GM23338 (cell line): Measurements from ENCODE around the gene NOP16. TPM values are rescaled to one million over a fixed set of nuclear protein-coding genes. Genes with fewer than 3 reads are reported as not detected.

Experiments
- ATAC-seq: fragments of 200-7000 bp; cut with Tn5 transposase; 3 replicates; pipeline ENCODE4 v1.9.1; 2020
- DNase-seq: peaks from one replicate; pipeline ENCODE4 v3.0.0-alpha.2; 2015; ENCODE audit warnings: low spot score
- H2AFZ ChIP-seq: fragments of 200-600 bp; sonication (generic); 2 replicates; pipeline ENCODE4 v1.8.0; 2016; ENCODE audit warnings: antibody characterized with exemption, mild to moderate bottlenecking, moderate library complexity
- H3F3A ChIP-seq: fragments of 200-600 bp; sonication (generic); replicated peaks from 2 replicates; pipeline ENCODE4 v1.8.0; 2017; ENCODE audit warnings: antibody characterized with exemption, mixed run types, low read depth
- H3K27ac ChIP-seq: fragments of 200-600 bp; sonication (generic); 2 replicates; pipeline ENCODE4 v1.6.1; 2016; ENCODE audit warnings: low read depth
- H3K27me3 ChIP-seq: fragments of 200-600 bp; sonication (generic); 2 replicates; pipeline ENCODE4 v1.8.0; 2016; ENCODE audit warnings: mild to moderate bottlenecking, mixed run types, moderate library complexity; ENCODE audit not compliant: insufficient read depth
- H3K36me3 ChIP-seq: fragments of 200-600 bp; sonication (generic); 2 replicates; pipeline ENCODE4 v1.8.0; 2016; ENCODE audit warnings: mild to moderate bottlenecking; ENCODE audit not compliant: insufficient read depth
- H3K4me1 ChIP-seq: fragments of 200-600 bp; sonication (generic); 2 replicates; pipeline ENCODE4 v1.8.0; 2016; ENCODE audit warnings: mild to moderate bottlenecking, moderate library complexity; ENCODE audit not compliant: insufficient read depth
- H3K4me2 ChIP-seq: fragments of 200-600 bp; sonication (generic); 2 replicates; pipeline ENCODE4 v1.7.1; 2017; ENCODE audit warnings: mixed run types
- H3K4me3 ChIP-seq: fragments of 200-600 bp; sonication (generic); 2 replicates; pipeline ENCODE4 v1.6.1; 2016; ENCODE audit warnings: mixed run types
- H3K79me2 ChIP-seq: fragments of 200-600 bp; sonication (generic); replicated peaks from 2 replicates; pipeline ENCODE4 v1.8.0; 2017; ENCODE audit warnings: mild to moderate bottlenecking; ENCODE audit not compliant: insufficient read depth
- H3K9me2 ChIP-seq: fragments of 200-600 bp; sonication (generic); 2 replicates; pipeline ENCODE4 v1.8.0; 2017; ENCODE audit not compliant: insufficient read depth
- H4K20me1 ChIP-seq: fragments of 200-600 bp; sonication (generic); replicated peaks from 2 replicates; pipeline ENCODE4 v1.8.0; 2017; ENCODE audit warnings: mild to moderate bottlenecking; ENCODE audit not compliant: insufficient read depth
- H3K27ac Mint-ChIP-seq: 2 replicates; pipeline ENCODE4 v1.8.0; 2020; ENCODE audit warnings: inconsistent platforms, mild to moderate bottlenecking, moderate library complexity, mixed read lengths
- H3K27me3 Mint-ChIP-seq: 3 replicates; pipeline ENCODE4 v1.8.0; 2022; ENCODE audit warnings: low read depth, mild to moderate bottlenecking, moderate library complexity, mixed read lengths, inconsistent platforms; ENCODE audit not compliant: insufficient read depth, poor library complexity
- H3K36me3 Mint-ChIP-seq: 3 replicates; pipeline ENCODE4 v1.8.0; 2021; ENCODE audit warnings: low read depth, mild to moderate bottlenecking, inconsistent platforms, moderate library complexity, mixed read lengths
- H3K4me1 Mint-ChIP-seq: 3 replicates; pipeline ENCODE4 v1.8.0; 2020; ENCODE audit warnings: mild to moderate bottlenecking, inconsistent platforms, mixed read lengths
- H3K4me3 Mint-ChIP-seq: 3 replicates; pipeline ENCODE4 v1.8.0; 2021; ENCODE audit warnings: moderate library complexity, mild to moderate bottlenecking, inconsistent platforms, mixed read lengths
- H3K9me3 Mint-ChIP-seq: 3 replicates; pipeline ENCODE4 v1.8.0; 2020; ENCODE audit warnings: moderate library complexity, mild to moderate bottlenecking, inconsistent platforms, mixed read lengths
- CREB1 ChIP-seq: fragments of 250-450 bp; sonication (Bioruptor Pico); IDR thresholded peaks from 2 replicates; pipeline ENCODE4 v1.5.0; 2020; ENCODE audit warnings: low read depth, mild to moderate bottlenecking, moderate library complexity
- EZH2 ChIP-seq: fragments of 200-600 bp; sonication (generic); IDR thresholded peaks from one replicate; pipeline ENCODE4 v1.8.0; 2017; ENCODE audit warnings: antibody characterized with exemption, mild to moderate bottlenecking, low read depth; ENCODE audit not compliant: unreplicated experiment
- EZH2phosphoT487 ChIP-seq: fragments of 200-600 bp; sonication (generic); IDR thresholded peaks from one replicate; pipeline ENCODE4 v1.8.1; 2018; ENCODE audit warnings: antibody characterized with exemption; ENCODE audit not compliant: unreplicated experiment
- NANOG ChIP-seq: IDR thresholded peaks from 2 replicates; pipeline ENCODE4 v1.6.1; 2016; ENCODE audit warnings: antibody characterized with exemption, borderline replicate concordance
- POLR2AphosphoS5 ChIP-seq: IDR thresholded peaks from 2 replicates; pipeline ENCODE4 v1.6.1; 2016; ENCODE audit warnings: antibody characterized with exemption, low read depth
- ZNF114 ChIP-seq: fragments of 250-450 bp; sonication (Bioruptor Pico); IDR thresholded peaks from 2 replicates; pipeline ENCODE4 v1.5.0; 2020; ENCODE audit warnings: mild to moderate bottlenecking, moderate library complexity
- ZNF331 ChIP-seq: fragments of 250-450 bp; sonication (Bioruptor Pico); IDR thresholded peaks from 2 replicates; pipeline ENCODE4 v1.5.0; 2020; ENCODE audit warnings: low read depth, mild to moderate bottlenecking, moderate library complexity
- long read RNA-seq: library from polyadenylated mRNA; unstranded; transcript quantifications from one replicate; pipeline ENCODE4 v2.0.0, GENCODE V29; 2020; ENCODE audit not compliant: unreplicated experiment
- polyA plus RNA-seq: library from polyadenylated mRNA; unstranded; fragments of >200 nt; fragmentation: Nextera tagmentation; extraction: Ambion mirVana; gene quantifications from 2 replicates; pipeline ENCODE4 v1.2.1, GENCODE V29; 2016
- total RNA-seq: library from RNA; depleted of rRNA; stranded (reverse); fragments of >200 nt; shearing (Covaris generic); gene quantifications from 2 replicates; pipeline ENCODE4 v1.2.3, GENCODE V29; 2014; rRNA removed
- TF ChIP-seq, protein P1 (sequence below), 2 experiments: fragments of 200-600 bp in 1 of 2; sonication (generic) in 1 of 2; conservative IDR thresholded peaks; 2 replicates each; pipeline versions ENCODE4 v1.5.1 to v1.6.1; 2016 to 2017; ENCODE audit warnings: antibody characterized with exemption in 2 of 2, low read depth in 2 of 2, mild to moderate bottlenecking in 2 of 2, moderate library complexity in 1 of 2
- TF ChIP-seq, protein P2 (sequence below): IDR thresholded peaks from one replicate; pipeline ENCODE4 v1.6.1; 2018; ENCODE audit warnings: antibody characterized with exemption; ENCODE audit not compliant: unreplicated experiment

NOP16 gene, protein sequence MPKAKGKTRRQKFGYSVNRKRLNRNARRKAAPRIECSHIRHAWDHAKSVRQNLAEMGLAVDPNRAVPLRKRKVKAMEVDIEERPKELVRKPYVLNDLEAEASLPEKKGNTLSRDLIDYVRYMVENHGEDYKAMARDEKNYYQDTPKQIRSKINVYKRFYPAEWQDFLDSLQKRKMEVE
- total RNA-seq (43.4 and 44.3 TPM in 2 replicates), polyA plus RNA-seq (181 and 193 TPM in 2 replicates)
- long read RNA-seq, transcript NOP16-207 (5 exons, 1,258 nt) = major isoform, 53 of 84 reads
- long read RNA-seq, transcript NOP16-211 (5 exons, 954 nt) = minor isoform, 15 of 84 reads
- long read RNA-seq, partial matches to known transcripts = 2 of 84 reads
- long read RNA-seq, other reads (novel, unspliced or antisense) = 6 of 84 reads

DNA sequence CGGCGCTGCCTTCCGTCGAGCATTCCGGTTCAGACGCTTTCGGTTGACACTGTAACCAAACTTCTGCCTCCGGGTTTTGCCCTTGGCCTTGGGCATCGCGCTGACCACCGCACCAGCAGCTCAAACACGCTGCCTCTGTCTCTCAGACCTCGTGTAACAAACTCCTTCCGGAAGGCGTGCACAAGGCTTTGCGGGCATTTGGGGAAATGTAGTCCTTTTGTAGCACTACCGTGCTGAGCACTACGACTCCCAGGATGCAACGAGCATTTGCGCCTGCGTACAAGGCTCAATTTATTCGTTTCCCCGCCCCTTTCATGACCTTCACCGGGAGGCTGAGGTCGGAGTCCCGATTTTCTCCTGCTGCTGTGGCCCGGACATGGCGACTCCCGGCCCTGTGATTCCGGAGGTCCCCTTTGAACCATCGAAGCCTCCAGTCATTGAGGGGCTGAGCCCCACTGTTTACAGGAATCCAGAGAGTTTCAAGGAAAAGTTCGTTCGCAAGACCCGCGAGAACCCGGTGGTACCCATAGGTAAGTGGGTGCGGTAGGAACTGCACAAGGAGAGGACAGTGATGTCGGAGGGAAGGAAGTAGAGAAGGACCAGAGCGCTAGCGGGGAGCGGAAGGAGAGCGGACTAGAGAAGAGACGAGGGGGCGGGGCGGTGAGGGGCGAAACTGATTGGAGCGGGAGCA is at the start of gene NOP16, which contains the start of gene HIGD2A:
Gene NOP16, minus strand, starts transcription at position 155 of the 691 bp plus-strand sequence. Its CDS starts 59 bp downstream, at position 96.
Gene HIGD2A, plus strand, starts transcription at position 308 of the 691 bp plus-strand sequence. Its CDS starts 69 bp downstream, at position 377.
- H4K20me1 ChIP-seq = peaks cover 15% of the 10 kb centered on the region
- peak within 1 kb of the TSS; percentile 61; the same call in 1 of the 2 replicates for H2AFZ ChIP-seq
- peak; percentile 41; the same call in 1 of the 2 replicates for TF ChIP-seq NANOG
- TF ChIP-seq, protein P1, sequence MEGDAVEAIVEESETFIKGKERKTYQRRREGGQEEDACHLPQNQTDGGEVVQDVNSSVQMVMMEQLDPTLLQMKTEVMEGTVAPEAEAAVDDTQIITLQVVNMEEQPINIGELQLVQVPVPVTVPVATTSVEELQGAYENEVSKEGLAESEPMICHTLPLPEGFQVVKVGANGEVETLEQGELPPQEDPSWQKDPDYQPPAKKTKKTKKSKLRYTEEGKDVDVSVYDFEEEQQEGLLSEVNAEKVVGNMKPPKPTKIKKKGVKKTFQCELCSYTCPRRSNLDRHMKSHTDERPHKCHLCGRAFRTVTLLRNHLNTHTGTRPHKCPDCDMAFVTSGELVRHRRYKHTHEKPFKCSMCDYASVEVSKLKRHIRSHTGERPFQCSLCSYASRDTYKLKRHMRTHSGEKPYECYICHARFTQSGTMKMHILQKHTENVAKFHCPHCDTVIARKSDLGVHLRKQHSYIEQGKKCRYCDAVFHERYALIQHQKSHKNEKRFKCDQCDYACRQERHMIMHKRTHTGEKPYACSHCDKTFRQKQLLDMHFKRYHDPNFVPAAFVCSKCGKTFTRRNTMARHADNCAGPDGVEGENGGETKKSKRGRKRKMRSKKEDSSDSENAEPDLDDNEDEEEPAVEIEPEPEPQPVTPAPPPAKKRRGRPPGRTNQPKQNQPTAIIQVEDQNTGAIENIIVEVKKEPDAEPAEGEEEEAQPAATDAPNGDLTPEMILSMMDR (conservative IDR thresholded peaks at IDR 0.05; ENCODE audit: low read depth in 2 of 2) = 0 out of 4 replicates have a peak, but pooled peaks of 1 of the 2 experiments have one; percentile 1
- peak; percentile 69 for TF ChIP-seq CREB1
- peak; percentile 94 for TF ChIP-seq POLR2AphosphoS5
- TF ChIP-seq ZNF114 (CRISPR knock-in tag) = peak; percentile 76; the same call in 1 of the 2 replicates
- no peak for TF ChIP-seq EZH2phosphoT487
- no peak for TF ChIP-seq ZNF331 (CRISPR knock-in tag)
- H3K4me2 ChIP-seq = peak within 1 kb of the TSS; percentile 96
- peak within 1 kb of the TSS; percentile 67 for H3K4me3 ChIP-seq
- H3K27ac Mint-ChIP-seq = peak within 1 kb of the TSS; percentile 100
- peaks cover 18% of the 10 kb centered on the region; the same call in 1 of the 2 replicates for H3F3A ChIP-seq
- no peaks in the 10 kb centered on the region for H3K27me3 ChIP-seq
- peaks cover 16% of the 10 kb centered on the region for H3K4me1 Mint-ChIP-seq
- H3K9me3 Mint-ChIP-seq = no peaks in the 10 kb centered on the region; the same call in 2 of the 3 replicates
- DNase-seq (peak; percentile 100), ATAC-seq (peak; percentile 91)
- peak within 1 kb of the TSS; percentile 99 for H3K4me3 Mint-ChIP-seq
- H3K27me3 Mint-ChIP-seq = peaks cover 17% of the 10 kb centered on the region
- H3K36me3 ChIP-seq = peaks cover 21% of the 10 kb centered on the region
- peaks cover 33% of the 10 kb centered on the region for H3K79me2 ChIP-seq
- H3K27ac ChIP-seq = peak within 1 kb of the TSS; percentile 97
- peaks cover 9% of the 10 kb centered on the region; the same call in 1 of the 2 replicates for H3K4me1 ChIP-seq
- no peaks in the 10 kb centered on the region for H3K9me2 ChIP-seq
- H3K36me3 Mint-ChIP-seq = peaks cover 58% of the 10 kb centered on the region

DNA sequence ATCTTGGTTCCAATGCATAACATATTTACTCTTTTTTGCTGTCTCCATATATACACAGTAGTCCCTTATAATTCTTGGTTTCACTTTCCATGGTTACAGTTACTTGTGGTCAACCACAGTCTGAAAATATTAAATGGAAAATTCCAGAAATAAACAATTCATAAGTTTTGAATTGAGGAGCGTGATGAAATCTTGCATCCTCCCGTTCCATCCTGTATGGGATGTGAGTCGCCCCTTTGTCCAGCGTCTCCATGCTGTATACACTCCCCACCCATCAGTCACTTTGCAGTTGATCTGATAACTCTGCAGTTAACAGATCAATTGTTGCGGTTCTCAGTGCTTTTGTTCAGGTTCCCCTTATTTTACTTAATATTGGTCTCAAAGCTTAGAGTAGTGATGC is 48.3 kb upstream of the NOP16 start:
- Histone ChIP-seq H3K4me2 (no peak overlapping the region), H3K4me1 (peaks cover under 1% of the 10 kb centered on the region; the same call in 1 of the 2 replicates), H2AFZ (no peak overlapping the region), H3K27me3 (no peaks in the 10 kb centered on the region), H3K27ac (no peak overlapping the region), H4K20me1 (no peaks in the 10 kb centered on the region), H3F3A (no peaks in the 10 kb centered on the region), H3K79me2 (no peaks in the 10 kb centered on the region), H3K4me3 (no peak overlapping the region), H3K9me2 (no peaks in the 10 kb centered on the region), H3K36me3 (no peaks in the 10 kb centered on the region)
- no peak for TF ChIP-seq EZH2
- TF ChIP-seq, protein P2, sequence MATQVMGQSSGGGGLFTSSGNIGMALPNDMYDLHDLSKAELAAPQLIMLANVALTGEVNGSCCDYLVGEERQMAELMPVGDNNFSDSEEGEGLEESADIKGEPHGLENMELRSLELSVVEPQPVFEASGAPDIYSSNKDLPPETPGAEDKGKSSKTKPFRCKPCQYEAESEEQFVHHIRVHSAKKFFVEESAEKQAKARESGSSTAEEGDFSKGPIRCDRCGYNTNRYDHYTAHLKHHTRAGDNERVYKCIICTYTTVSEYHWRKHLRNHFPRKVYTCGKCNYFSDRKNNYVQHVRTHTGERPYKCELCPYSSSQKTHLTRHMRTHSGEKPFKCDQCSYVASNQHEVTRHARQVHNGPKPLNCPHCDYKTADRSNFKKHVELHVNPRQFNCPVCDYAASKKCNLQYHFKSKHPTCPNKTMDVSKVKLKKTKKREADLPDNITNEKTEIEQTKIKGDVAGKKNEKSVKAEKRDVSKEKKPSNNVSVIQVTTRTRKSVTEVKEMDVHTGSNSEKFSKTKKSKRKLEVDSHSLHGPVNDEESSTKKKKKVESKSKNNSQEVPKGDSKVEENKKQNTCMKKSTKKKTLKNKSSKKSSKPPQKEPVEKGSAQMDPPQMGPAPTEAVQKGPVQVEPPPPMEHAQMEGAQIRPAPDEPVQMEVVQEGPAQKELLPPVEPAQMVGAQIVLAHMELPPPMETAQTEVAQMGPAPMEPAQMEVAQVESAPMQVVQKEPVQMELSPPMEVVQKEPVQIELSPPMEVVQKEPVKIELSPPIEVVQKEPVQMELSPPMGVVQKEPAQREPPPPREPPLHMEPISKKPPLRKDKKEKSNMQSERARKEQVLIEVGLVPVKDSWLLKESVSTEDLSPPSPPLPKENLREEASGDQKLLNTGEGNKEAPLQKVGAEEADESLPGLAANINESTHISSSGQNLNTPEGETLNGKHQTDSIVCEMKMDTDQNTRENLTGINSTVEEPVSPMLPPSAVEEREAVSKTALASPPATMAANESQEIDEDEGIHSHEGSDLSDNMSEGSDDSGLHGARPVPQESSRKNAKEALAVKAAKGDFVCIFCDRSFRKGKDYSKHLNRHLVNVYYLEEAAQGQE = no peak
- Mint-ChIP-seq H3K4me3 (no peak overlapping the region), H3K27ac (no peak overlapping the region), H3K9me3 (peaks cover 23% of the 10 kb centered on the region), H3K36me3 (peaks cover 8% of the 10 kb centered on the region), H3K27me3 (peaks cover 8% of the 10 kb centered on the region), H3K4me1 (peaks cover 5% of the 10 kb centered on the region)
- DNase-seq (no peak), ATAC-seq (no peak)
